ENCODE results near the gene ABCB8.

GRCh38 chr7:151095828-151096475 lies 67.7 kb downstream of the ABCB8 start:
- no peak for TF ChIP-seq CTCF (IDR thresholded peaks at IDR 0.05)
- TF ChIP-seq POLR2A (IDR thresholded peaks at IDR 0.05): no peak
